Astrocyte (in vitro differentiated cells and primary cell): ENCODE data around the gene MRPL16. TPM values are rescaled to one million over a fixed set of nuclear protein-coding genes. Genes with fewer than 3 reads are reported as not detected.

Source experiments
- DNase-seq: peaks from one replicate; pipeline ENCODE4 v3.0.0-alpha.2; 2010; ENCODE audit warnings: low read depth
- FAIRE-seq: peaks from 2 replicates; lab custom pipeline; 2011; peaks lifted over from hg19 to GRCh38; lab: Jason Lieb, UNC
- H2AFZ ChIP-seq: 2 replicates; pipeline ENCODE4 v1.6.0; 2012; ENCODE audit warnings: low read depth, low read length, inconsistent platforms
- H3K27ac ChIP-seq: 2 replicates; pipeline ENCODE4 v1.5.1; 2011; ENCODE audit warnings: low read depth, low read length, inconsistent platforms
- H3K27me3 ChIP-seq: 2 replicates; pipeline ENCODE4 v1.6.0; 2011; ENCODE audit warnings: low read length, inconsistent platforms; ENCODE audit not compliant: insufficient read depth
- H3K36me3 ChIP-seq: 2 replicates; pipeline ENCODE4 v1.5.1; 2011; ENCODE audit warnings: low read length, inconsistent platforms; ENCODE audit not compliant: insufficient read depth
- H3K4me1 ChIP-seq: 2 replicates; pipeline ENCODE4 v1.5.1; 2011; ENCODE audit warnings: low read length, inconsistent platforms; ENCODE audit not compliant: insufficient read depth
- H3K4me2 ChIP-seq: 2 replicates; pipeline ENCODE4 v1.6.0; 2012; ENCODE audit warnings: low read length, inconsistent platforms
- H3K4me3 ChIP-seq: 2 replicates; pipeline ENCODE4 v1.5.1; 2011; ENCODE audit warnings: low read depth, mild to moderate bottlenecking, low read length, inconsistent platforms; ENCODE audit not compliant: insufficient read depth
- H3K79me2 ChIP-seq: 2 replicates; pipeline ENCODE4 v1.6.0; 2012; ENCODE audit warnings: mild to moderate bottlenecking, low read length, inconsistent platforms; ENCODE audit not compliant: insufficient read depth
- H3K9ac ChIP-seq: 2 replicates; pipeline ENCODE4 v1.6.0; 2012; ENCODE audit warnings: mild to moderate bottlenecking, low read length, inconsistent platforms
- H3K9me3 ChIP-seq: 2 replicates; pipeline ENCODE4 v1.5.1; 2012; ENCODE audit warnings: low read depth, mild to moderate bottlenecking, low read length, inconsistent platforms; ENCODE audit not compliant: insufficient read depth
- H4K20me1 ChIP-seq: 2 replicates; pipeline ENCODE4 v1.6.0; 2012; ENCODE audit warnings: low read length, inconsistent platforms; ENCODE audit not compliant: insufficient read depth
- H3K27ac Mint-ChIP-seq: one replicate; pipeline ENCODE4 v1.8.0; 2021; ENCODE audit warnings: mild to moderate bottlenecking, mixed read lengths; ENCODE audit not compliant: unreplicated experiment
- H3K27me3 Mint-ChIP-seq: one replicate; pipeline ENCODE4 v1.8.0; 2021; ENCODE audit warnings: low read depth, mixed read lengths; ENCODE audit not compliant: unreplicated experiment
- H3K36me3 Mint-ChIP-seq: one replicate; pipeline ENCODE4 v1.8.0; 2021; ENCODE audit warnings: low read depth, mixed read lengths; ENCODE audit not compliant: unreplicated experiment
- H3K4me1 Mint-ChIP-seq: one replicate; pipeline ENCODE4 v1.8.0; 2021; ENCODE audit warnings: low read depth, mixed read lengths; ENCODE audit not compliant: unreplicated experiment
- H3K4me3 Mint-ChIP-seq: one replicate; pipeline ENCODE4 v1.8.0; 2021; ENCODE audit warnings: mild to moderate bottlenecking, moderate library complexity, mixed read lengths; ENCODE audit not compliant: unreplicated experiment
- H3K9me3 Mint-ChIP-seq: one replicate; pipeline ENCODE4 v1.8.0; 2021; ENCODE audit warnings: mild to moderate bottlenecking, mixed read lengths; ENCODE audit not compliant: unreplicated experiment
- EZH2 ChIP-seq: IDR thresholded peaks from 2 replicates; pipeline ENCODE4 v1.6.1; 2012; ENCODE audit warnings: mild to moderate bottlenecking, low read length, inconsistent platforms; ENCODE audit not compliant: insufficient read depth
- total RNA-seq: library from RNA; stranded (reverse); gene quantifications from 2 replicates; pipeline ENCODE4 v1.2.1, GENCODE V29; 2021
- TF ChIP-seq, protein P1 (sequence below): IDR thresholded peaks from 2 replicates; pipeline ENCODE4 v1.5.1; 2011; ENCODE audit warnings: low read depth, mild to moderate bottlenecking, inconsistent platforms, low read length, moderate library complexity; ENCODE audit not compliant: insufficient read depth

Gene MRPL16
- total RNA-seq, 1 donor from 2014 or later = 29.7 TPM

DNA sequence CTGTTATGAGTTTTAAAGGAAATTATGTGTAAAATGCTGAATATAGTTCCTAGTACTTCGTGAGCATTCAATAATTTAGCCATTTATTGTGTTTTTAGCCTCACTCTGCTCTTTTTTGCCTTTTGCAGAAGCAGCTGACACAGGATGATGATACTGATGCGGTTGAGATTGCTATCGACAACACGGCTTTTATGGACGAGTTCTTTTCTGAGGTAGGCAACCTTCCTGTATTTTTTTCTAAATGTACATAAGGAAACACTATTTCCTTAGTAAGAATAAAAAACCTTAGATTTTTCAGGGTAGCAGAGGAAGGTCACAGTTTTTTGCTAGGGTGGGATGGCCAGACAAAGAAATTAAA is 37.5 kb downstream of the MRPL16 start:
- DNase-seq = no peak
- Histone ChIP-seq H3K4me3 (no peak overlapping the region), H3K27ac (no peak overlapping the region), H3K79me2 (peaks cover 26% of the 10 kb centered on the region), H3K4me1 (peaks cover 15% of the 10 kb centered on the region), H3K27me3 (no peaks in the 10 kb centered on the region), H3K4me2 (no peak overlapping the region), H2AFZ (no peak overlapping the region), H3K9ac (no peak overlapping the region), H4K20me1 (peaks cover 53% of the 10 kb centered on the region), H3K9me3 (no peaks in the 10 kb centered on the region), H3K36me3 (peaks cover 2% of the 10 kb centered on the region)
- no peak for FAIRE-seq
- Mint-ChIP-seq H3K27me3 (no peaks in the 10 kb centered on the region), H3K27ac (no peak overlapping the region), H3K36me3 (peaks cover 9% of the 10 kb centered on the region), H3K4me3 (no peak overlapping the region), H3K9me3 (no peaks in the 10 kb centered on the region), H3K4me1 (peaks cover 37% of the 10 kb centered on the region)
- TF ChIP-seq, protein P1, sequence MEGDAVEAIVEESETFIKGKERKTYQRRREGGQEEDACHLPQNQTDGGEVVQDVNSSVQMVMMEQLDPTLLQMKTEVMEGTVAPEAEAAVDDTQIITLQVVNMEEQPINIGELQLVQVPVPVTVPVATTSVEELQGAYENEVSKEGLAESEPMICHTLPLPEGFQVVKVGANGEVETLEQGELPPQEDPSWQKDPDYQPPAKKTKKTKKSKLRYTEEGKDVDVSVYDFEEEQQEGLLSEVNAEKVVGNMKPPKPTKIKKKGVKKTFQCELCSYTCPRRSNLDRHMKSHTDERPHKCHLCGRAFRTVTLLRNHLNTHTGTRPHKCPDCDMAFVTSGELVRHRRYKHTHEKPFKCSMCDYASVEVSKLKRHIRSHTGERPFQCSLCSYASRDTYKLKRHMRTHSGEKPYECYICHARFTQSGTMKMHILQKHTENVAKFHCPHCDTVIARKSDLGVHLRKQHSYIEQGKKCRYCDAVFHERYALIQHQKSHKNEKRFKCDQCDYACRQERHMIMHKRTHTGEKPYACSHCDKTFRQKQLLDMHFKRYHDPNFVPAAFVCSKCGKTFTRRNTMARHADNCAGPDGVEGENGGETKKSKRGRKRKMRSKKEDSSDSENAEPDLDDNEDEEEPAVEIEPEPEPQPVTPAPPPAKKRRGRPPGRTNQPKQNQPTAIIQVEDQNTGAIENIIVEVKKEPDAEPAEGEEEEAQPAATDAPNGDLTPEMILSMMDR = no peak
- no peak for TF ChIP-seq EZH2

- Mint-ChIP-seq H3K4me3 (no peak overlapping the region), H3K27me3 (no peaks in the 10 kb centered on the region), H3K36me3 (peaks cover 9% of the 10 kb centered on the region), H3K9me3 (no peaks in the 10 kb centered on the region), H3K27ac (no peak overlapping the region), H3K4me1 (peaks cover 32% of the 10 kb centered on the region)
- H3K4me3 ChIP-seq = no peak overlapping the region
- H2AFZ ChIP-seq = no peak overlapping the region
- no peak overlapping the region for H3K9ac ChIP-seq
- DNase-seq (no peak), FAIRE-seq (no peak)
- H3K9me3 ChIP-seq = no peaks in the 10 kb centered on the region
- H3K4me2 ChIP-seq = no peak overlapping the region
- H3K36me3 ChIP-seq = peaks cover 2% of the 10 kb centered on the region
- no peaks in the 10 kb centered on the region for H3K27me3 ChIP-seq
- peaks cover 8% of the 10 kb centered on the region for H3K4me1 ChIP-seq
- no peak for TF ChIP-seq EZH2
- TF ChIP-seq, protein P1 = no peak
- H3K27ac ChIP-seq = no peak overlapping the region
- peaks cover 60% of the 10 kb centered on the region for H4K20me1 ChIP-seq
- H3K79me2 ChIP-seq = peaks cover 30% of the 10 kb centered on the region
Measured at GRCh38 chr11:59771605-59772004, 39.0 kb downstream of the MRPL16 start.

GRCh38 chr11:59770869-59771268 is 39.7 kb downstream of the MRPL16 start:
- Histone ChIP-seq H3K4me2 (no peak overlapping the region), H4K20me1 (peaks cover 68% of the 10 kb centered on the region), H3K79me2 (peaks cover 32% of the 10 kb centered on the region), H3K4me1 (peaks cover under 1% of the 10 kb centered on the region), H3K9ac (no peak overlapping the region), H3K4me3 (no peak overlapping the region), H3K27ac (no peak overlapping the region), H3K9me3 (no peaks in the 10 kb centered on the region), H3K36me3 (peaks cover 2% of the 10 kb centered on the region), H2AFZ (no peak overlapping the region), H3K27me3 (no peaks in the 10 kb centered on the region)
- Mint-ChIP-seq H3K36me3 (peaks cover 9% of the 10 kb centered on the region), H3K4me1 (peaks cover 27% of the 10 kb centered on the region), H3K9me3 (no peaks in the 10 kb centered on the region), H3K27ac (peak overlapping the region; percentile 55), H3K4me3 (no peak overlapping the region), H3K27me3 (no peaks in the 10 kb centered on the region)
- no peak for FAIRE-seq
- TF ChIP-seq EZH2 = no peak
- TF ChIP-seq, protein P1 = no peak
- no peak for DNase-seq
